GM18505 (cell line): ENCODE data around the gene CDC42EP4.

ENCODE experiments used
- ATAC-seq: cut with Tn5 transposase; IDR thresholded peaks from one replicate; pipeline ENCODE4 v1.9.1; 2021; ENCODE audit not compliant: unreplicated experiment
- POLR2A ChIP-seq: IDR thresholded peaks from 4 replicates; pipeline ENCODE4 v1.6.1; 2011; ENCODE audit warnings: borderline replicate concordance; ENCODE audit not compliant: insufficient read depth, insufficient read length; ENCODE audit errors: extremely low read depth

The CDC42EP4 gene

GRCh38 chr17:73283250-73283649 is 28.6 kb downstream of the CDC42EP4 start:
- TF ChIP-seq POLR2A, result no peak

GRCh38 chr17:73282629-73283028 is 29.2 kb downstream of the CDC42EP4 start:
- no peak for ATAC-seq
- TF ChIP-seq POLR2A, result no peak

More at GRCh38 chr17:73283250-73283649, 28.6 kb downstream of the CDC42EP4 start:
- ATAC-seq, result no peak

DNA sequence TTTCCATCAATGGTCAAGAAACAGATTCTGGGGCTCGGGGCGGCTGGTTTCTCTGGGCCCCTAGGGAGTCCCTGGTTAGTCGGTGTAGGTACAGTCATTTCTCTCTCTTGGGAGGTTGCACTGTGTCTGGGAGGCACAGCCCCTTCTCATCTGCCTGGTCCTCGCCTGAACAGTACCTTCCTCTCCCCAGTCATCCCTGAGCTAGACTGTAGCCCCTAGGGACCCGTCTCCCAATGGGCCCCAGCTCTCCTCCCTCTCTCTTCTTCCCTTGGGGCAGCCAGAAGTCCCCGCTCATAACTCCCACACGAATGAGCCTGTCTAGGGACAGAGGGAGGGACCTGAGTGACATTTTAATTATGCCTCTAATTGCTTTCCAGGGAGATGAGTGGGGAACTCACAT is 29.9 kb downstream of the CDC42EP4 start:
- TF ChIP-seq POLR2A, result no peak
- peak; percentile 74 for ATAC-seq

DNA sequence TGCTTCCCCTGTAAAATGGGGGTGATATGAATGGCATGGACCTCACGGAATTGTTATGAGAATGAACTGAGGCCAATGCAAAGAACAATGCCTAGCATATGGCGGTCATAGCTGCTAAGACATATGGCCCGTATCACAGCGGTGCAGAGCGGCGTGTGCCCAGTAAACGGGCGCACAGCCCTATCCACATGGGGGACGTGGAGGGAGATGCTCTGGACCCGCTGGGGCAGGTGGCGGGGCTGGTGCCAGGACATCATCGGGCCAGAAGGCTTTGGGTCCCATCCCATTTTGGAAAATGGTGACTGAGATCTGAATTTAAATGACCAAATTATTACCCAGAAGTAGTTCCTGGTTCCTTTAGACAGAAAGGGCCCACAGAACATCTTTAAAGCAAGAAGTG is 31.6 kb downstream of the CDC42EP4 start:
- TF ChIP-seq POLR2A, result no peak
- no peak for ATAC-seq

- no peak for TF ChIP-seq POLR2A
- ATAC-seq, result no peak
Observed at GRCh38 chr17:73279704-73280103, 32.1 kb downstream of the CDC42EP4 start.

GRCh38 chr17:73278465-73279453 is 33.0 kb downstream of the CDC42EP4 start:
- no peak for TF ChIP-seq POLR2A
- no peak for ATAC-seq

DNA sequence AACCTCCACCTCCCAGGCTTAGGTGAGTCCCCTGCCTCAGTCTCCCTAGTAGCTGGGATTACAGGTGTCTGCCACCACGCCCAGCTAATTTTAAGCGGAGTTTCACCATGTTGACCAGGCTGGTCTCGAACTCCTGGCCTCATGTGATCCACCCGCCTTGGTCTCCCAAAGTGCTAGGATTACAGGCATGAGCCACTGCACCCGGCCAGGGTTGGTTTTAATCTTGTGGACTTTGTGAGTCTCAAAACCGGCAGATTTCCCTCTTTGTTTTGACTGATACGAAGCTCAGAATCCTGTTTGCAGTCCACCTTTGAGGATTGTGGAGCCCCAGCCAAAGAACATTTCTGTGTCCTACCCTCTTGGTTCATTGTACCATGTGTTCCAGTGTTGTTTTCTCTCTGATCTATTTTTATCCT is 33.7 kb downstream of the CDC42EP4 start:
- TF ChIP-seq POLR2A, result no peak
- no peak for ATAC-seq

DNA sequence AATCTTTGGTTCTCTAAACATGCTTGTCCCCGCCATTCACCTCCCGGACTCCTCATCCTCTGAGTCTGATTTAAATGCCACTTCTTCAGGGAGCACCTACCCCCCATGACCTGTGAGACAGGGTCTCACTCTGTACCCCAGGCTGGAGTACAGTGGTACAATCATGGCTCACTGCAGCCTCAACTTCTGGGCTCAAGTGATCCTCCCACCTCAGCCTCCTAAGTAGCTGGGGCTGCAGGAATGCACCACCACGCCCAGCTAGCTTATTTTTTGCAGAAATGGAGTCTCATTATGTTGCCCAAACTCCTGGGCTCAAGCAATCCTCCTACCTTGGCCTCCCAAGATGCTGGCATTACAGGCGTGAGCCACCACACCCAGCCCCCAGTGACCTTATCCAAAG is 37.3 kb downstream of the CDC42EP4 start:
- no peak for TF ChIP-seq POLR2A
- ATAC-seq, result no peak

DNA sequence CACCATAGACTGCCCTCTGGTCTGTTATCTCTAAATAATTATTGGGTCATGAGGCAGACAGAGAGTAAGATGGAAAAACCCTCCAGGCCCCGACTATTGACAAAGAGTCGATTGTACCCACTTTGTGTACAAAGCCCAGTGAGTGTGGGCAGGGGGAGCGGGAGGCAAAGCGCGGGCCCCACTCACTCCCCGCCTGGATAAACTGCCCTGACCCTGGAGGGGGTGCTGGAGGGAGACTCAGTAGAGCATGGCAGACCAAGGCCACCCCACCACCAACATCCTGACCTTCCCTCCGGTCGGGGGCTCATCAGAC is 38.9 kb downstream of the CDC42EP4 start:
- ATAC-seq, result no peak
- TF ChIP-seq POLR2A, result no peak

DNA sequence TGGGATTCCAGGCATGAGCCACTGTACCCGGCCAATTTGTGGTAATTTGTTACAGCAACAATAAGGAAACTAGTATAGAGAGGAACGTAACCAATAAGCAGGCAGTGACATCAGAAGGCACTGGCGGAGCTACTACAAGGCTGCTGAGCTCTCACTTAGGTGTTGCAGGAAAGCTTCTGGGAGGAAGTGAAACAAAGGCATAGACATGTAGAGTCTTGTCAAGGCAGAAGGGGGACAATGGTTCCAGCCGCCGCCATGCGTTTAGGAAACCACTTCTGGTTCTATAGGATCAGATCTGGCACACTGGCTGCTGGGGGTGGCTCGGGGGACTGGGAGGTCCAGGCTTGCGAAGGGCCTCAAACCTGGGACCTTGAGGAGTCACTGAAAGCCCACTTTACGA is 40.7 kb downstream of the CDC42EP4 start:
- peak; percentile 92 for ATAC-seq
- TF ChIP-seq POLR2A, result peak; percentile 23

GRCh38 chr17:73269791-73270190 is 42.0 kb downstream of the CDC42EP4 start:
- no peak for TF ChIP-seq POLR2A
- no peak for ATAC-seq

GRCh38 chr17:73269329-73269615 is 42.5 kb downstream of the CDC42EP4 start:
- no peak for TF ChIP-seq POLR2A
- no peak for ATAC-seq

GRCh38 chr17:73268582-73269328 is 43.0 kb downstream of the CDC42EP4 start:
- TF ChIP-seq POLR2A, result no peak

More at GRCh38 chr17:73268582-73269328, 43.0 kb downstream of the CDC42EP4 start:
- ATAC-seq, result no peak
